Mesodermal cell (in vitro differentiated cells): ENCODE measurements around the gene PIP4K2C.

ENCODE experiments used
- H3K27ac ChIP-seq: 2 replicates; pipeline ENCODE4 v1.7.0; 2013; ENCODE audit warnings: mild to moderate bottlenecking, low read depth, low read length, moderate library complexity; ENCODE audit not compliant: severe bottlenecking
- H3K36me3 ChIP-seq: 2 replicates; pipeline ENCODE4 v1.7.1; 2013; ENCODE audit warnings: mild to moderate bottlenecking, low read length, moderate library complexity; ENCODE audit not compliant: control insufficient read depth, insufficient read depth
- H3K4me1 ChIP-seq: one replicate; pipeline ENCODE4 v1.7.1; 2013; ENCODE audit warnings: mild to moderate bottlenecking, low read length; ENCODE audit not compliant: insufficient read depth, control insufficient read depth, poor library complexity, severe bottlenecking
- H3K4me3 ChIP-seq: 2 replicates; pipeline ENCODE4 v1.7.0; 2013; ENCODE audit warnings: low read length, control low read depth, mild to moderate bottlenecking; ENCODE audit not compliant: insufficient read depth, poor library complexity, severe bottlenecking; ENCODE audit errors: extremely low read depth
- H3K9me3 ChIP-seq: 2 replicates; pipeline ENCODE4 v1.7.1; 2013; ENCODE audit warnings: mild to moderate bottlenecking, low read length, moderate library complexity; ENCODE audit not compliant: control insufficient read depth
- WGBS, 2 experiments: methylation state at CpG; one replicate each; pipeline ENCODE4 v1.1.5; 2013; ENCODE audit warnings: missing lambda C conversion rate in 2 of 2; ENCODE audit not compliant: insufficient coverage in 2 of 2; 5-methylcytosine and 5-hydroxymethylcytosine counted together

Gene PIP4K2C

GRCh38 chr12:57549909-57550640 lies 40.9 kb upstream of the PIP4K2C start, which contains the start of gene KIF5A:
KIF5A (plus strand) TSS chr12:57550044; CDS start chr12:57550272, 228 bp downstream.
- H3K4me1 ChIP-seq, result peaks cover 25% of the 10 kb centered on the region

GRCh38 chr12:57550641-57551549 lies 40.1 kb upstream of the PIP4K2C start:
- peaks cover 20% of the 10 kb centered on the region for H3K4me1 ChIP-seq
- H3K4me3 ChIP-seq, result peak overlapping the region; percentile 43
- H3K9me3 ChIP-seq, result no peaks in the 10 kb centered on the region
- no peak overlapping the region for H3K27ac ChIP-seq
- H3K36me3 ChIP-seq, result peaks cover under 1% of the 10 kb centered on the region
- 27 to 47% methylated on average over 3 of the region's 7 CpGs for WGBS, 2 experiments

More at GRCh38 chr12:57549909-57550640, 40.9 kb upstream of the PIP4K2C start, which contains the start of gene KIF5A:
- Histone ChIP-seq H3K9me3 (no peaks in the 10 kb centered on the region), H3K4me3 (peak within 1 kb of the TSS; percentile 43), H3K27ac (no peak within 1 kb of the TSS), H3K36me3 (peaks cover 9% of the 10 kb centered on the region)
- 1% methylated on average over 40 to 41 of the region's 52 CpGs for WGBS, 2 experiments

- no peak overlapping the region for H3K27ac ChIP-seq
- H3K36me3 ChIP-seq, result no peaks in the 10 kb centered on the region
- WGBS, 2 experiments, result 57% methylated on average over 1 of the region's 3 CpGs; no CpG with 5 or more reads in 1 of the 2 experiments
- no peaks in the 10 kb centered on the region for H3K9me3 ChIP-seq
- peaks cover 17% of the 10 kb centered on the region for H3K4me1 ChIP-seq
- no peak overlapping the region for H3K4me3 ChIP-seq
Measured at GRCh38 chr12:57551637-57552305, 39.2 kb upstream of the PIP4K2C start.

GRCh38 chr12:57552306-57552651 lies 38.7 kb upstream of the PIP4K2C start:
- H3K36me3 ChIP-seq, result no peaks in the 10 kb centered on the region
- no peaks in the 10 kb centered on the region for H3K9me3 ChIP-seq
- WGBS, 2 experiments, result 86% methylated on average over 1 of the region's 2 CpGs; no CpG with 5 or more reads in 1 of the 2 experiments
- H3K4me3 ChIP-seq, result no peak overlapping the region
- H3K4me1 ChIP-seq, result peaks cover 17% of the 10 kb centered on the region
- peak overlapping the region; percentile 51 for H3K27ac ChIP-seq

- Histone ChIP-seq H3K36me3 (no peaks in the 10 kb centered on the region), H3K9me3 (no peaks in the 10 kb centered on the region), H3K27ac (peak overlapping the region; percentile 51), H3K4me3 (no peak overlapping the region), H3K4me1 (peaks cover 17% of the 10 kb centered on the region)
- WGBS, 2 experiments, result 48 to 65% methylated on average over 2 of the region's 6 CpGs
Measured at GRCh38 chr12:57552835-57553313, 38.1 kb upstream of the PIP4K2C start.

GRCh38 chr12:57553343-57554202 lies 37.4 kb upstream of the PIP4K2C start:
- 89 to 91% methylated on average over 4 of the region's 7 CpGs for WGBS, 2 experiments
- Histone ChIP-seq H3K36me3 (no peaks in the 10 kb centered on the region), H3K4me1 (peaks cover 17% of the 10 kb centered on the region), H3K9me3 (no peaks in the 10 kb centered on the region), H3K27ac (no peak overlapping the region), H3K4me3 (no peak overlapping the region)

GRCh38 chr12:57554453-57554852 lies 36.5 kb upstream of the PIP4K2C start:
- WGBS, 2 experiments, result 83 to 100% methylated on average over 1 of the region's 2 CpGs
- Histone ChIP-seq H3K36me3 (no peaks in the 10 kb centered on the region), H3K4me1 (peaks cover 17% of the 10 kb centered on the region), H3K27ac (no peak overlapping the region), H3K4me3 (no peak overlapping the region), H3K9me3 (no peaks in the 10 kb centered on the region)

GRCh38 chr12:57554897-57555296 lies 36.1 kb upstream of the PIP4K2C start:
- WGBS, 2 experiments, result no CpG with 5 or more reads among the region's 1 CpG

GRCh38 chr12:57558864-57559263 lies 32.1 kb upstream of the PIP4K2C start:
- 83 to 90% methylated on average over 1 to 2 of the region's 4 CpGs for WGBS, 2 experiments
- Histone ChIP-seq H3K4me3 (no peak overlapping the region), H3K9me3 (no peaks in the 10 kb centered on the region), H3K36me3 (no peaks in the 10 kb centered on the region), H3K4me1 (peaks cover 5% of the 10 kb centered on the region), H3K27ac (no peak overlapping the region)

More at GRCh38 chr12:57554897-57555296, 36.1 kb upstream of the PIP4K2C start:
- Histone ChIP-seq H3K27ac (no peak overlapping the region), H3K4me3 (no peak overlapping the region), H3K9me3 (no peaks in the 10 kb centered on the region), H3K4me1 (peaks cover 17% of the 10 kb centered on the region), H3K36me3 (no peaks in the 10 kb centered on the region)
